ENCODE results near the gene FLAD1.

The FLAD1 gene

GRCh38 chr1:154953611-154954038 is 29.5 kb upstream of the FLAD1 start:
- no peak for DNase-seq

DNA sequence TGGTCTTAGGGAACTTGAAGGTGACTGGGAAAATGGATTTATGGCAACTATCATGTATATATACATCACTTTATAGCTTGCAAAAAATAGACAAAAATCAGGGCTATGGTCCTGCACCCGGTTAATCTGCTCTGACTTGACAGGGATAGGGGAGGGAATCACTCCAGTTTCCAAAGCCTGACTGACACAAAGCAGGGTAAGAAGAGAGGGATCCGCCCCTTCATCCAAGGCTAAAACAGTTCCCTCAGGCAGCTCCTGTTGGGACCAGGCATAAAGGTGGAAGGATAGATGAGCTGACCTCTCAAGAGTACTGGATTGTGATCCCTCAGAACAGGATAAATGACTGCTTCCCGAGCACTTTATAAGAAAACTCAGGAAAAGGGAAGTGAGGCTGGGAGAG is 28.6 kb upstream of the FLAD1 start:
- no peak for DNase-seq

DNA sequence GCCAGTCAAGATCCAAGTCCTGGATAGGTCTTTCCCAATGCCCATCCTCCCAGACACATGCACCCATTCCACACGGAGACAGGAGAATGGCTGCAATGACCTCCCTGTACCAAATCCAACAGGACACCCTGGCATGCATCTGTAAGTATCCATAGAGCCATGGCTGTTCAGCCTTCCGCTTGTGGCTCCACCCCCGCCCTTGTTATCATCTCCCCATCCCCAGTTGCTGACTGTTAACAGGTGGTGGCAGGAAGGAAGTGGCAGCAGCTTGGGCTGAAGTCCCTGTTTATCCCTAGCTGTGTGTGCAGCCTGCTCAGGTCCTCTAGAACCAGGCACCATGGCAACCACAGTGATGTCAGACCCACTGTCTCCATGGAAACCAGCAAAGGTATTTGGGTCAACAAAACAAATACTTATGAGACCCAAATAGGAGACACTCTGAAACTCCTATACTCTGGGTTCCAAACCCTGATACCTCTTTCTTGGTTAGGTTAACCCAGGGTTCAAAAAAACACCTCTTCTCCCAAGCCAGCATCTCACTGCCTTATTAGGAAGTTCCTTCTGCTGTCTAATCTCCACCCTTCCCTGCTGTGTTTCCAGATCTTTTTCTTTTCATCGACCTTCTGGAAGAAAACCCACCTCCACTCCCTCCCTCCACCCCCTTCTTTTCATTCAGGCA is 28.0 kb upstream of the FLAD1 start:
- peak; percentile 49 for DNase-seq

GRCh38 chr1:154955718-154956543 is 27.2 kb upstream of the FLAD1 start, which contains the start of gene PBXIP1:
TSS of gene PBXIP1 (minus strand) at chr1:154956099. CDS start at chr1:154953721, 2,378 bp downstream.
- DNase-seq: peak; percentile 59

DNA sequence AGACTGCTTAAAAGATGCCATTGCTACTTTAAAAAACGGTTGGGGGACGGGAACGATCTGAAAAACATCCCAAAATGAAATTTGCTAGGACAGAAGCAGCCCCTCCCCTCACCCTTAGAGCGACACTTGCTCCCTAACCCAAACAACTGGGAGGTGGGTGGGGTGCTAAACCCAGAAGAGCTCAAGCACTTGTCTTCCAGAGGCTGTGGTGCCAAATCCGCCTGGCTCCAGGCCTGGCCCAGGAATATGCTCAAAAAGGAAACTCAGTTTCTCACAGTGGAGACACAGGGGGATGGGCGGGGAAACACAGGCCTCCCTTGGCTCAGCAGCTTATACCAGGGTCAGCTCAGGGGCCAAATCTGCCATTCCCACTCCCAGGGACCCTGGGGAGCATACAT is 26.6 kb upstream of the FLAD1 start:
- DNase-seq: no peak

- no peak for DNase-seq
Measured at GRCh38 chr1:154957091-154957657, 26.0 kb upstream of the FLAD1 start.

GRCh38 chr1:154958036-154958435 is 25.1 kb upstream of the FLAD1 start:
- DNase-seq: no peak

DNA sequence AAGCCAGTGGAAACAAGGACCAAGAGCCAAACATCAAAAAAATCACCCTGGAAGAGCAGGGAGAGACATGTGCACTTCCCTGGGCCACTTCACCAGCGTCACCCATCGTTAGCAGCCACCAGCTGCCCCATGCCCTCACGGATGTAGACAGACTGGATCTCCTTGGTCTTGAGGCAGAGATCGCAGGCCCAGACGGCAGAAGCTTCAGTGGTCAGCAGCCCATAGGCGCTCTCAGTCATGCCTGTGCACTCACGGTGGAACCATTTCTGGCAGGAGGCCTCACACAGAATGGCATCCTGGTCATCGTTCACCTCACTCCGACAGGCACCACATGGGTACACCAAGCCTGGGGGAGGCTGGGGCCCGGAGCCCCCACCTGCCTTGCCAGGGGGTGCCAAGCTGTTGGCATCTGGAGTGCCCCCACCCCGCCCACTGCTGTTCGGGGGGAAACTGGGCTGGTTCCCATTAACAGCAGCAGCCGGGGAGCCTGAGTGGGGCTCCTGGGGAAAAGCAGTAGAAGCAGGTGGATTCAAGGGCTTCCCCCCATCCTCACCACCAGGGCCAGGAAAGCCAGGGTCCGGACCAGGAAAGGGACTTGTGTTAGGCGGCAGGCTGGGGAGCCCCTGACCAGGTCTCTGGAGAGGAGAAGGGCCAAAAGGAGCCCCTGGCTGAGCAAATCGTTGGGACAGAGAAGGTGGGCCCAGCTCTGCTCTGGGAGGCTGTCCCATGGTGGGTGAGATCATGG is 24.3 kb upstream of the FLAD1 start:
- no peak for DNase-seq

DNA sequence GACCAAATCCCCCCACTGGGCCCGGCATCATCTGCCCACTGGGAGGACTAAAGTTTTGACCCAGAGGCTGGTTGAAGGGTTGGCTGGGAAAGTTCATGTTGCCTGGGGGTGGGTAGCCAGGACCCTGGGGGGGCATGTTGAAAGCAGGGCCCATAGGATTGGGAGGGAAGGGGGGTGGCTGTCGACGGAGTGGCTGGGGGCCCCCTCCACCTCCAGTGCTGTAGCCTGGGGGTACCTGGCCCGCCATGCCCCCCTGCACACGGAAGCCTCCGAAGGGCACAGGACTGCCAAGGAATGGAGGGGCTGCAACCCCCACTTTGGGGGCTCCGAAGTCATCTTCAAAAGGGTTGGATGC is 23.7 kb upstream of the FLAD1 start:
- DNase-seq: no peak

- no peak for DNase-seq
Measured at GRCh38 chr1:154960446-154961136, 22.6 kb upstream of the FLAD1 start.

GRCh38 chr1:154961207-154962155 is 21.7 kb upstream of the FLAD1 start, which contains the start of gene PYGO2:
TSS of gene PYGO2 (minus strand) at chr1:154961782. CDS start at chr1:154961576, 206 bp downstream.
- DNase-seq: no peak

GRCh38 chr1:154962156-154962749 is 20.9 kb upstream of the FLAD1 start:
- DNase-seq: no peak

- no peak for DNase-seq
Measured at GRCh38 chr1:154962795-154963330, 20.3 kb upstream of the FLAD1 start.

DNA sequence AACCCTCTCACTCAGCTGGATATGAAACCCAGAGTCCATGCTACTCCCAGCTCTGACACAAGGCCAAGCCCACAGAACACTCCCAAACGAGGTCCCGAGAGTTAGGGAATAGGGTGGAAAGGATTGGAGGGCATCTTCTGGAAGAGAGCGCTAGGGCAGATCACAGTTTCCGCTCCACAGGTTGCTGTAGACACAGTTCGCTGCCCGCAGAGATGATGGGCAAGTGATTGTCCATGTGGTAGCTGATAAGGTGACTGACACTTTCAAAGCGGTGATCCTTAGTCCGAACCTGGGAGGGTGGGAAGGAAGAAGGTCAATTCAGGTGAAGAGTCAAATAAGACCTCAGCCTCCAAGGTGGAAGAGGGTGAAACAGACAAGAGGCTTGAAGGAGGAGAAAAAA is 19.5 kb upstream of the FLAD1 start:
- no peak for DNase-seq

- DNase-seq: no peak
Measured at GRCh38 chr1:154964359-154964758, 18.8 kb upstream of the FLAD1 start.

DNA sequence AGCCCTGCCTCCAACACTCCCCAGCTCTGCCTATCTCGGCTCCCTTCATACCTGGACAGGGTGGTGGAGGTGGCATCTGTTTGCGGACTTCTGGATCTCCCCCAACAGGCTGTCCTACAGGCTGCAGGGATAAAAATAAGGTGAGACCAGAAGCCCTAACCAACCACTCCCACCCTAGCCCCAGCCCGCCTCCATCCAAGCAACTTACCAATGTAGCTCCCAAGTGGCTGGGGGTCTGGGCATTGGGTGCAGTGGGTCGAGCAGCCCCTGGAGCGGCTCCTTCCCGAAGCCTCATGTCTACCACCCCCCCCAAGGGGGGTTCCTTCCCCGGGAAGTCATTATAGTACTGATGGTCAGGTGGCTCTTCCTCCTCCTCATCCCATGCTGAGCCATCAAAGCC is 17.0 kb upstream of the FLAD1 start:
- DNase-seq: no peak

DNA sequence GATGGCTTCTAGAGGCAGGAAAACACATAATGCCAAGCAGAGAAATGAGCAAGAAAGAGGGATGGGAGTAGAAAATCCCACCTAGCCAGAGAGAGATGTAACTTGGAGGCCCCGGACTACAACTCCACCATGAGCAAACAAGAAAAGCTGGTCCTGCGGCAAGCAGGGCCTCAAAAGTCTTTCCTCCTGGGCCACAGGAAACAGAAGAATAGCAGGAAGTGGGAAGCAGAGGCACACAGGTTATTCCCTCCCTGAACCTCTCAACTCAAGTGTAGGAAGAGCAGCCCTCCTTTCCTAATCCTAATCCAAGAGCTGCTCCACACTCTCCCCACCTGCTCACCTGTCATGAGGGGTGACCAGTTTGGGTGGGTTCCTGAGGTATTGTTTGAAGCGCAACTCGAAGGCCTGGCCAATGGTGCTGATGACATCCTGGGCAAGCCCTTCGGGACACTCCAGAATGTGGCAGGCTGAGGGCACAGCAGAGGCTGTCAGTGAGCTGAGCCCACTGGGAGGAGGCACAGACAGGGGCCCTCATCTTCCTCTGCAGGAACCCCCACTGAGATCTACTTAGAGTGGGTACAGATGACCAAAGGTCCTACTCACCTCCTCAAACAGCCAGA is 15.7 kb upstream of the FLAD1 start:
- no peak for DNase-seq

DNA sequence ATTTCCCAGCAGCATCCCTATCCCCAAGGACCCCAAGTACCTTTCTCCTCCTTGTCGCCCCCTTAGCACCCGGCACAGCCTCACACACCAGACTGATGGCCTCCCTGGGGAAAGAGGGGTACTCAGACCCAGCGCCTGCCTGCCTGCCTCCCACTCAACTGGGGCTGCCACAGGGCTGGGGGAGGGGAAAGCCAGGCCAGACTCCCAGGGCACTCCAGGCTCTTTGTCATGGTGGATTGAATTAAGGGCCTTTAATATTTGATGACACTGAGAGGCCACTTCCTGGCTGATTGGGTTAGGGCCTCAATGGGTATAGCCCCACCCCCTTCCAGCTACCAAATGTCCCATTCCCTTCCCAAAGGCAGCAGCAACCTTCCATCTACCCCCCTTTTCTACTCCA is 14.4 kb upstream of the FLAD1 start:
- DNase-seq: no peak

- no peak for DNase-seq
Measured at GRCh38 chr1:154969246-154969645, 13.9 kb upstream of the FLAD1 start.

DNA sequence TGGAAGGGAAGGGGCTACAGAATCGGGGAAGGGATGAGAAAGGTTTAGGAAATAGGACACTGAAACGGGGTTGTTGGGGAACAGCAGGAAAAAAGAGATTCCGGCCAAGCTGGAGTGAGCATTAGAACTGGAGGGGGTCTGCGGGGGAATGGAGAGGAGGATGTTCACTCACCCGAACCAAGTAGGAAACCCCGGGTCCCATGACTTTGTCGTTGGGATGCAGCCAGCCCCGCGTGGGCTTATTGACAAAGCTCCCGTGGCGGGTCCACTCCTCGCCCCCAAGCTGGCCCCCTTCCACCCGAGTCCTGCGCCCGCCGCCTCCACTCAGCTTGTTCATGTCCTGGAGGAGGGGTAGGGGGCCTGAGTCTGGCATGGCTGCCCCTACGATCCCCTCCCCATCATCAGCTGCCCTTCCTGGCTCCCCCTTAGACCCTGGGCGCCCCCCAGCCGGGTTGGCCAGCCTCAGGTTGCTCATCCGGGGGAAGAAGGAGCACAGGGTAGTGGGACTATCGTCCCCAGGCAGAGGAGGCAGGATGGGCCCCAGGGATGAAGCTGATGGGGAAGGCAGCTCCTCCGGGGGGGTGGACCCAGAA is 13.2 kb upstream of the FLAD1 start:
- no peak for DNase-seq

All from NCI-H1417 treated with DMSO at 0.1 percent for 48 hours (cell line).